Measurements from ENCODE around the gene PYCR2.

The PYCR2 gene

GRCh38 chr1:225879521-225880221 is 44.4 kb downstream of the PYCR2 start:
- in situ Hi-C loops (cut with MboI; ENCODE audit: low sequenced_read_pairs), result no loop called here

GRCh38 chr1:225878282-225878681 is 45.8 kb downstream of the PYCR2 start:
- in situ Hi-C loops (cut with MboI; ENCODE audit: low sequenced_read_pairs), result no loop called here

- in situ Hi-C loops (cut with MboI; ENCODE audit: low sequenced_read_pairs), result no loop called here
Measured at GRCh38 chr1:225877580-225877979, 46.5 kb downstream of the PYCR2 start.

- in situ Hi-C loops (cut with MboI; ENCODE audit: low sequenced_read_pairs), result no loop called here
Measured at GRCh38 chr1:225876900-225877510, 47.0 kb downstream of the PYCR2 start.

- in situ Hi-C loops (cut with MboI; ENCODE audit: low sequenced_read_pairs), result no loop called here
Measured at GRCh38 chr1:225875044-225875815, 48.8 kb downstream of the PYCR2 start.

- in situ Hi-C loops (cut with MboI; ENCODE audit: low sequenced_read_pairs), result no loop called here
Measured at GRCh38 chr1:225874431-225874830, 49.6 kb downstream of the PYCR2 start.

GRCh38 chr1:225873281-225873850 is 50.7 kb downstream of the PYCR2 start:
- in situ Hi-C loops (cut with MboI; ENCODE audit: low sequenced_read_pairs), result no loop called here

- in situ Hi-C loops (cut with MboI; ENCODE audit: low sequenced_read_pairs), result no loop called here
Measured at GRCh38 chr1:225872075-225872430, 52.0 kb downstream of the PYCR2 start.

- in situ Hi-C loops (cut with MboI; ENCODE audit: low sequenced_read_pairs), result no loop called here
Measured at GRCh38 chr1:225871359-225872074, 52.5 kb downstream of the PYCR2 start.

GRCh38 chr1:225870911-225871310 is 53.1 kb downstream of the PYCR2 start:
- in situ Hi-C loops (cut with MboI; ENCODE audit: low sequenced_read_pairs), result no loop called here

Data from HL-60/S4 (cell line).